C4-2B (cell line): ENCODE results near the gene POLR3C.

Source experiments
- H3K27ac ChIP-seq: fragments of 450-650 bp; 2 replicates; pipeline ENCODE4 v1.5.1; 2017
- CTCF ChIP-seq: fragments of 450-650 bp; conservative IDR thresholded peaks from 2 replicates; pipeline ENCODE4 v1.5.1; 2017; ENCODE audit warnings: mild to moderate bottlenecking
- ZFX ChIP-seq: fragments of 450-650 bp; IDR thresholded peaks from 2 replicates; pipeline ENCODE4 v1.6.1; 2017

The POLR3C gene

DNA sequence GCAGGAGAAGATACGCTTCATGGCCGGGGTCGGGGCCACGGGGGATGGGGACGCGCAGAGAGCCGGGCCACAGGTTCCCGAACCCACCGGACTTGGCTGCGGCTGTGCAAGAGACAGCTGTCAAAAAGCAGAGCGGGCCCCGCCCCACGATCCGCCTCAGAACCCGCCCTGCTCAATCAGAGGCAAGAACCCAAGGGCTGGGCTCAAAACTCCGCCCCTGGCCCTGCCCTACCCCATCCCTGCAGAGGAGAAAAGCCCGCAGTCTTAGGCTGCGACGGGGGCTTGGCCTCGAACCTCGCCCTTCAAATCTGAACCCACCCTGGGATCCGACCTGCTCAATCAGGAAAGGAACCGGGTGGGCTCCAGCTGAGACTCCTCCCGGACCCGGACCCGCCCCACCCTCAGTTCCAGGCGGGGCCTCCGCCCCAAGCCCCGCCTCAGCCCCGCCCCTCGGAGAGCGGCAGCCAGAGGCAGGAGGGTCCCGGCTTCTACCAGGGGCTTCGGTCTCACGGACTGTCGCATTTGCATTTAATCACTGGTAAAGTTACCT is 61.8 kb downstream of the POLR3C start, which contains the start of gene ANKRD35:
ANKRD35 (minus strand) TSS at position 129 of the 550 bp plus-strand sequence; CDS start at position 21, 108 bp downstream.
- no peak within 1 kb of the TSS for H3K27ac ChIP-seq
- TF ChIP-seq CTCF (no peak), ZFX (no peak)

DNA sequence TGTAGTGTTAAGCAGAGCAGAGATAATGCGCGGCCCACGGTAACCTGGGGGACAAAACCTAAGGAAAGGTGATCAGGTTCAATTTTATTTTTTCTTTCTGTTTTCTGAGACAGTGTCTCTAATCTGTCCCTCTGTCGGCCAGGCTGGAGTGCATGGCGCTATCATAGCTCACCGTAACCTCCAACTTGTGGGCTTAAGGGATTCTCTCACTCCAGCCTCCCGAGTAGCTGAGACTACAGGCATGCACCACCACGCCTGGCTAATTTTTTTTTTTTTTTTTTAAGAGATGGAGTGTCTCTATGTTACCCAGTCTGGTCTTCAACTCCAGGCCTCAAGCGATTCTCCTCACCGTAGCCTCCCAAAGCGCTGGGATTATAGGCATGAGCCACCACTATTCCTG is 62.4 kb downstream of the POLR3C start:
- no peak overlapping the region for H3K27ac ChIP-seq
- TF ChIP-seq ZFX: no peak
- TF ChIP-seq CTCF: no peak

DNA sequence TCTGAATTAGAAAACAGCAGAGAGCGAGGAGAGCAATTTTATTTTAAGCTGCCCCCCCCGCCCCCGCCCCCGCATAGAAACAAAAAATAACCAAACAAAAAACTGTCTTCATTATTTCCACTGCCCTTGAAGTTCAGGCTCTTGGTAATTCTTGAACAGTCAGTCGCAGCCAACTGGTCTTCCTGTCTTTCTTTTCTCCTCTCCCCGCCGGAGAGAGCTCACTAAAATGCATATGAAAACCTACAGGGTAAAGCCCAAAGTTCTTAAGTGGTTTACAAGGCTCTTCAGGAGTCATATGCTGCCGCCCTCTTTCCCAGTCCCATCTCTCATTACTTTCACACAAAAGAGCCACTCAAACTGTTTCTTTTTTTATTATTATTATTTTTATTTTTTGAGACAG is 62.8 kb downstream of the POLR3C start:
- no peak overlapping the region for H3K27ac ChIP-seq

GRCh38 chr1:145887631-145888030 is 63.6 kb downstream of the POLR3C start:
- H3K27ac ChIP-seq: no peak overlapping the region
- TF ChIP-seq CTCF (no peak), ZFX (no peak)

More for the DNA sequence above, 62.8 kb downstream of the POLR3C start:
- no peak for TF ChIP-seq ZFX
- TF ChIP-seq CTCF: no peak

DNA sequence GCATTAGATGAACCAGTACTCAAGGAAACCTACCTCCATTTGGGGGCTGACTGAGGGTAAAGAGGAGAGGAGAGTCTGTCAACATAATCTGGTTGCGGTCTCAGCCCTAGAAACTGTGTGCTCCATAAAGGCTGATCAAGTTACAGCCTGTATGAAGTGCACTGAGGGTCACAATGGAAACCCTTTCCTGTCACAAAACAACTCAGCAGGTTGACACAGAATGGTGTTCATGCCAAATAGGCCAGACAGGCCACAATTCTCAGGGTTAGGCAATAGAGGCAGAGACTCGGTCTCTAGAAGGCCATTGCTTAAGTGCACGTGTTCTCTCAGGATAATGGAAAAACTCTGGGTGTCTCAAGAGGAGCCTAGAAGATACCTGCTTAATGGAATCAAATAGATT is 65.7 kb downstream of the POLR3C start:
- H3K27ac ChIP-seq: peak overlapping the region; percentile 60
- TF ChIP-seq CTCF (no peak), ZFX (no peak)

GRCh38 chr1:145891143-145891542 is 67.1 kb downstream of the POLR3C start:
- peak overlapping the region; percentile 85; the same call in 1 of the 2 replicates for H3K27ac ChIP-seq
- TF ChIP-seq CTCF: no peak
- TF ChIP-seq ZFX: no peak

- H3K27ac ChIP-seq: peak overlapping the region; percentile 85
- TF ChIP-seq ZFX (no peak), CTCF (peak; percentile 99)
These were observed 67.8 kb downstream of the POLR3C start for GRCh38 chr1:145891587-145892485.
